ENCODE results near the gene NXPH3. TPM values are rescaled to one million over a fixed set of nuclear protein-coding genes. Genes with fewer than 3 reads are reported as not detected.
"Not testable (repeated sequence)": the region's sequence is repeated elsewhere in the genome, so short reads cannot be mapped to it uniquely, and the experiment has no call there.

NXPH3 gene
- total RNA-seq, 2 experiments from 2014 or later, result 0.20 to 0.29 TPM

DNA sequence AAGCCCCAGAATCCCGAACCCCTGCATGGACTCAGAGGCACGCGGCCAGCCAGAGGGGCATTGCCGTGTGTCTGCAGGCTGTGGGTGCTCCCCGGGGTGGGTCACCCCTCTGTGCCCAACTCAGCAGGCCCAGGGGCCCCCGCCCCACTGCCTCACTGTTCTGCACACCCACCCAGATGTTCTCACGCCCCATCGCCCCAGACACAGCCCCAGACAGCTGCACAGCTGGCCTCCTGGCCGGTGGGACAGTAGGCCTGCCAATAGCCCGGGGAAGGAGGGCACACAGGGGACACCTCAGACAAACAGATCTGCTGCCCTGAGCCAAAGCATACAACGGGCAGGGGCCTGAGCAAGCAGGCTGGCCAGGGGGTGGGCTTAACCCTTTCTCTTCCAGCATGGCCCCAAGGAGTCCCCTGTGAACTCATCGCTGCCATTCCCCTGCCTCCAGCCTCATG is 27.6 kb upstream of the NXPH3 start:
- ATAC-seq (no peak), DNase-seq (no peak)
- Mint-ChIP-seq H3K27ac (no peak overlapping the region), H3K9me3 (no peaks in the 10 kb centered on the region), H3K27me3 (no peaks in the 10 kb centered on the region), H3K4me1 (ENCODE audit: low read depth) (no peaks in the 10 kb centered on the region), H3K4me3 (no peak overlapping the region), H3K36me3 (ENCODE audit: low read depth) (no peaks in the 10 kb centered on the region)
- TF ChIP-seq, protein P1, sequence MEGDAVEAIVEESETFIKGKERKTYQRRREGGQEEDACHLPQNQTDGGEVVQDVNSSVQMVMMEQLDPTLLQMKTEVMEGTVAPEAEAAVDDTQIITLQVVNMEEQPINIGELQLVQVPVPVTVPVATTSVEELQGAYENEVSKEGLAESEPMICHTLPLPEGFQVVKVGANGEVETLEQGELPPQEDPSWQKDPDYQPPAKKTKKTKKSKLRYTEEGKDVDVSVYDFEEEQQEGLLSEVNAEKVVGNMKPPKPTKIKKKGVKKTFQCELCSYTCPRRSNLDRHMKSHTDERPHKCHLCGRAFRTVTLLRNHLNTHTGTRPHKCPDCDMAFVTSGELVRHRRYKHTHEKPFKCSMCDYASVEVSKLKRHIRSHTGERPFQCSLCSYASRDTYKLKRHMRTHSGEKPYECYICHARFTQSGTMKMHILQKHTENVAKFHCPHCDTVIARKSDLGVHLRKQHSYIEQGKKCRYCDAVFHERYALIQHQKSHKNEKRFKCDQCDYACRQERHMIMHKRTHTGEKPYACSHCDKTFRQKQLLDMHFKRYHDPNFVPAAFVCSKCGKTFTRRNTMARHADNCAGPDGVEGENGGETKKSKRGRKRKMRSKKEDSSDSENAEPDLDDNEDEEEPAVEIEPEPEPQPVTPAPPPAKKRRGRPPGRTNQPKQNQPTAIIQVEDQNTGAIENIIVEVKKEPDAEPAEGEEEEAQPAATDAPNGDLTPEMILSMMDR (IDR thresholded peaks at IDR 0.05), result no peak
- intact Hi-C loops (cut with micrococcal nuclease), result no loop called here
- POLR2A ChIA-PET, result no interaction called here
- CTCF ChIA-PET, result interaction anchor here (1.2 to 2.2 kb wide), 2 partner anchors 9 to 113 kb away, joined by 3 to 13 read pairs; no protein-coding TSS in a partner anchor

DNA sequence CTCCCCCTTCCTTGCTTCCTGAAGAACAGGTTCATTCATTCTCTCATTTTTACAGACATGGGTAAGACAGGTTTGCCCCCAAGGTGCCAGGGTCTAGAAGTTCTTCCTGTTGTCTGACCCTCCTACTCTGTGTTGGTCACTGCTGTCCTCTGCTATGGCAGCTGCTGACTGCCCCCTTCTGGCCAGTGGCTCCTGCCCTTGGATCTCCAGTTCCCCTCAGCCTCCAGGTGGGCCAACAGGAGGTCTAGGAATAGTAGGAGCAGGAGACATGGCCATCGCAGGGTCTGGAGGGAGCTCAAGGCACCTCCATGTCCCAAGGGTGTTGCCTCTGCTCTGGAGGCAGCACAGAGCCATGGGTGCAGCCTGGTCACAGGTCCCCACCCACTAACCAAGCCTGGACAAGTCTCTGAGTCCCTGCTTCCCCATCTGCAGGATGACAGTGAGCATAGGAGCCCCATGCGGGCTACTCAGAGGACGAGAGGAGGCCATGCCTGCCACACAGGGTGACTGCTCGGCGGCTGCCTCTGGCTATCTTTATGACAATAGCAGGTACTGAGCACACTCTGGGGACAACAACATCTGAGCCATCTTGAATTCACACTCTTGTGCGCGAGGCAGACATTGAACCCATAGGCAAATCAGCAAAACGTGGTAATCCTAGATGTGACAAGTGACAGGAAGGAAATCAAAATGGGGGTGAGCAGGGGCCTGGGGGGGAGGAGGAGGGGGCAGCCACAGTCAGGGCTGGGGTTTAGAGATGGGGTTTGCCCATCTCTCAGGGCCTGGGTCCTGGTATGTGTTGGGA is 27.0 kb upstream of the NXPH3 start:
- peak; percentile 35 for DNase-seq
- CTCF ChIA-PET, result interaction anchor here (1.2 kb wide), 1 partner anchor 113 kb away, joined by 3 read pairs; no protein-coding TSS in a partner anchor
- POLR2A ChIA-PET, result no interaction called here
- H3K9me3 Mint-ChIP-seq, result no peaks in the 10 kb centered on the region
- no peaks in the 10 kb centered on the region for H3K36me3 Mint-ChIP-seq (ENCODE audit: low read depth)
- no peak overlapping the region for H3K27ac Mint-ChIP-seq
- no peaks in the 10 kb centered on the region for H3K27me3 Mint-ChIP-seq
- no peaks in the 10 kb centered on the region for H3K4me1 Mint-ChIP-seq (ENCODE audit: low read depth)
- intact Hi-C loops (cut with micrococcal nuclease), result no loop called here
- TF ChIP-seq, protein P1 (IDR thresholded peaks at IDR 0.05), result no peak
- H3K4me3 Mint-ChIP-seq, result no peak overlapping the region
- ATAC-seq, result peak; percentile 30

DNA sequence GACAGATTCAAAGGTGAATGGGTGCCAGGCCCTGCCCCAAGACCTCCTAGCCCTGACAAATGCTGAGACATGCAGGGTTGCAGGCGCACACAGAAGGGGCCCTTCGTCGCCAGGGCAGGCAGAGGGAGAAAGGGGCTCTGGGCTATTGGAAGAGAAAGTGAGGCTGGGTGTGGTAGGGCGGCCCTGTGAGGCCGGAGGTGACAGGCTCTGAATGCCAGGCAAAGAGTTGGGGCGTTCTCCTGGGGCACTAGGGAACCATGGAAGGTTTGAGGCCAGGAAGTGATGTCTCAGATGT is 26.4 kb upstream of the NXPH3 start:
- H3K27ac Mint-ChIP-seq, result no peak overlapping the region
- DNase-seq (no peak), ATAC-seq (no peak)
- no peaks in the 10 kb centered on the region for H3K36me3 Mint-ChIP-seq (ENCODE audit: low read depth)
- CTCF ChIA-PET, result interaction anchor here (1.0 kb wide), 1 partner anchor 114 kb away, joined by 3 read pairs; no protein-coding TSS in a partner anchor
- intact Hi-C loops (cut with micrococcal nuclease), result no loop called here
- no peak overlapping the region for H3K4me3 Mint-ChIP-seq
- no peaks in the 10 kb centered on the region for H3K4me1 Mint-ChIP-seq (ENCODE audit: low read depth)
- POLR2A ChIA-PET, result no interaction called here
- no peaks in the 10 kb centered on the region for H3K27me3 Mint-ChIP-seq
- H3K9me3 Mint-ChIP-seq, result no peaks in the 10 kb centered on the region
- TF ChIP-seq, protein P1 (IDR thresholded peaks at IDR 0.05), result no peak

DNA sequence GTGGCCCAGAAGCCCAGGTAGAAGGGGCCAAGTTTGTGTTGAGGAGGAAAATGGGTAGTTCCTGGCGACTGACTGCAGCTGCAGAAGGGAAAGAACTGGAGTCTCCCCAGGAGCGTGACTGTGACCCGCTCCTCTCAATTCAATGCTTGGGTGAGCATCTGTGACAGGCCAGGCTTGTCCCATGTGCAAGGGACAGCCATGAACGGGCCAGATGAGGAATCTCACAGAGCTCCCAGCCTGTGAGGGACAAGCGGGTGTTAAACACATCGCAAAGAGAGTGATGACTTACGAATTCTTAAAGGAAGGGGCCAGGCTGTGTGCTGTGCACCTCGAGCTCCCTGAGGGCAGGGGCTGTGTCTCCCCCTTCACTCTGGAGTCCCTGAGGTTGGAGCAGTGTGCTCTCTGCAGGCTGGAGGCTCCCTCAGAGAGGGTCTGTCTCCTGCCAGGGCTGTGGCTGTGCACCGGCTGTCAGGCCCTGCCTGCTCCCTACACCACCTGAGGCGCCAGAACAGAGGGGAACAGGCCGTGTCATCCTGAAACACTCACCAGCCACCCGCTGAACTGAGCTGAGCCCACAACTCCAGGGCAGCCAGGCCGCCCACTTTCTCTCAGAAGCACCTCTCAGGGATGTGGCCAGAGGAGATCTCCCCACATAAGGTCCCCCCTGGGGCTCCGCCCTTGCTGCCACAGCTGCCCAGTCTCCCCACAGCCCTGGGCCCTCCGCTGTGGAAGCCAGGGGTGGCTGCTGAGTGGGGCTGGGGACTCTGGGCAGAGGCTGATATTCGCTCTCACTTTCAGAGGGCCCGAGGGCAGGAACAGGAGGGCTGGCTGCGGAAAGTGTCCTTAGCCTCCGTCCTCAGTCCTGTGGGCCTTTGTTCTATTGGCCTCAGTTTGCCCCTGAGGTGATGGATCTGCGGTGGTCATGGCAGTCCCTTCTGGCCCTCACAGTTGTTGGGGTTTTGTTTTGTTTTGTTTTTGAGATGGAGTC is 25.7 kb upstream of the NXPH3 start:
- ATAC-seq, result no peak
- Mint-ChIP-seq H3K9me3 (no peaks in the 10 kb centered on the region), H3K4me3 (no peak overlapping the region), H3K36me3 (ENCODE audit: low read depth) (no peaks in the 10 kb centered on the region), H3K27me3 (no peaks in the 10 kb centered on the region), H3K4me1 (ENCODE audit: low read depth) (no peaks in the 10 kb centered on the region), H3K27ac (no peak overlapping the region)
- no peak for DNase-seq
- TF ChIP-seq, protein P1 (IDR thresholded peaks at IDR 0.05), result no peak
- ChIA-PET CTCF (interaction anchor here (1.0 kb wide), 1 partner anchor 114 kb away, joined by 3 read pairs; no protein-coding TSS in a partner anchor), POLR2A (no interaction called here)
- intact Hi-C loops (cut with micrococcal nuclease), result loop anchor here (10.0 kb wide), 1 partner anchor 55 kb away; the partner anchor contains the start of gene NGFR

DNA sequence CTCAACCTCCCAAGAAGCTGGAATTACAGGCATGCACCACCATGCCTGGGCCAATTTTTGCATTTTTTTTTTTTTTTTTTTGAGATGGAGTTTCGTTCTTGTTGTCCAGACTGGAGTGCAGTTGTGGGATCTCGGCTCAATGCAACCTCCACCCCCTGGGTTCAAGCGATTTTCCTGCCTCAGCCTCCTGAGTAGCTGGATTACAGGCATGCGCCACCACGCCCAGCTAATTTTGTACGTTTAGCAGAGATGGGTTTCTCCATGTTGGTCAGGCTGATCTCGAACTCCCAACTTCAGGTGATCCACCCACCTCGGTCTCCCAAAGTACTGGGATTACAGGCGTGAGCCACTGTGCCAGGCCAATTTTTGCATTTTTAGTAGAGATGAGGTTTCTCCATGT is 24.9 kb upstream of the NXPH3 start:
- intact Hi-C loops (cut with micrococcal nuclease), result loop anchor here (10.0 kb wide), 1 partner anchor 56 kb away; the partner anchor contains the start of gene NGFR
- ATAC-seq; H3K27me3 Mint-ChIP-seq; DNase-seq; H3K4me3 Mint-ChIP-seq; H3K9me3 Mint-ChIP-seq; H3K27ac Mint-ChIP-seq; H3K4me1 Mint-ChIP-seq (ENCODE audit: low read depth); H3K36me3 Mint-ChIP-seq (ENCODE audit: low read depth); CTCF ChIA-PET: not testable (repeated sequence)
- POLR2A ChIA-PET, result interaction anchor here (0.9 kb wide), 1 partner anchor 15 kb away, joined by 3 read pairs; no protein-coding TSS in a partner anchor
